OCI-LY1 (cell line): ENCODE results near the gene AFTPH.

ENCODE experiments used
- EZH2 ChIP-seq: fragments of 200-600 bp; sonication (generic), shearing (Covaris generic); IDR thresholded peaks from 2 replicates; pipeline ENCODE4 v1.8.0; 2017; ENCODE audit warnings: borderline replicate concordance, mixed run types, mild to moderate bottlenecking, antibody characterized with exemption, low read length, moderate library complexity, mixed read lengths
- TF ChIP-seq, protein P1 (sequence below): fragments of 200-600 bp; sonication (generic), shearing (Covaris generic); IDR thresholded peaks from 2 replicates; pipeline ENCODE4 v1.5.1; 2017; ENCODE audit warnings: mild to moderate bottlenecking, antibody characterized with exemption, low read length, moderate library complexity, mixed read lengths

DNA sequence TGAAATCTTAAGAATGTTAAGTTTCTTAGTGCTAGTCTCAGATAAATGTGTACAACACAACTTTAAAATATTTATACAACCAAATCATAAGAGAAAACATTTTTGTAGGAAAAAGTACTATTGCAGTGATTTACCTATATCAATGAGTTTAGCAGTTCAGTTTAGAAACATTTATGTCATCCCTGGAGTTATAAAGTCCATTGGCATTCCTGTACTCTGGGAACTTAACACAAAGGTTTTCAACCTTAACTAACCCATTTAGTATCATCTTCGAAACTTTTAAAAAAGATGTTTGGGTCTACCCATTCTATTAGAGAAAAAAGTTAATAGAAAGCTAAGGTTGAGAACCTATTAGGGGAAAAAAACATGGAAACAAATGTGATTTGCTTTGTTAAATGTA is 10.9 kb downstream of the AFTPH start:
- no peak for TF ChIP-seq EZH2
- TF ChIP-seq, protein P1, sequence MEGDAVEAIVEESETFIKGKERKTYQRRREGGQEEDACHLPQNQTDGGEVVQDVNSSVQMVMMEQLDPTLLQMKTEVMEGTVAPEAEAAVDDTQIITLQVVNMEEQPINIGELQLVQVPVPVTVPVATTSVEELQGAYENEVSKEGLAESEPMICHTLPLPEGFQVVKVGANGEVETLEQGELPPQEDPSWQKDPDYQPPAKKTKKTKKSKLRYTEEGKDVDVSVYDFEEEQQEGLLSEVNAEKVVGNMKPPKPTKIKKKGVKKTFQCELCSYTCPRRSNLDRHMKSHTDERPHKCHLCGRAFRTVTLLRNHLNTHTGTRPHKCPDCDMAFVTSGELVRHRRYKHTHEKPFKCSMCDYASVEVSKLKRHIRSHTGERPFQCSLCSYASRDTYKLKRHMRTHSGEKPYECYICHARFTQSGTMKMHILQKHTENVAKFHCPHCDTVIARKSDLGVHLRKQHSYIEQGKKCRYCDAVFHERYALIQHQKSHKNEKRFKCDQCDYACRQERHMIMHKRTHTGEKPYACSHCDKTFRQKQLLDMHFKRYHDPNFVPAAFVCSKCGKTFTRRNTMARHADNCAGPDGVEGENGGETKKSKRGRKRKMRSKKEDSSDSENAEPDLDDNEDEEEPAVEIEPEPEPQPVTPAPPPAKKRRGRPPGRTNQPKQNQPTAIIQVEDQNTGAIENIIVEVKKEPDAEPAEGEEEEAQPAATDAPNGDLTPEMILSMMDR = no peak
